ENCODE data around the gene ARID1B.

Gene ARID1B

GRCh38 chr6:157222201-157222981, 445.2 kb downstream of the ARID1B start:
- no peak for DNase-seq

GRCh38 chr6:157223021-157223430, 445.8 kb downstream of the ARID1B start:
- no peak for DNase-seq

- no peak for DNase-seq
Measured at GRCh38 chr6:157223511-157223910, 446.3 kb downstream of the ARID1B start.

- DNase-seq, result no peak
Measured at GRCh38 chr6:157224178-157224950, 447.2 kb downstream of the ARID1B start.

GRCh38 chr6:157224951-157225574, 447.9 kb downstream of the ARID1B start:
- no peak for DNase-seq

GRCh38 chr6:157225575-157225995, 448.4 kb downstream of the ARID1B start:
- no peak for DNase-seq

GRCh38 chr6:157226026-157226625, 448.9 kb downstream of the ARID1B start:
- no peak for DNase-seq

- DNase-seq, result no peak
Measured at GRCh38 chr6:157226761-157227160, 449.6 kb downstream of the ARID1B start.

- DNase-seq, result peak; percentile 84
Measured at GRCh38 chr6:157227202-157228166, 450.3 kb downstream of the ARID1B start.

- peak; percentile 99 for DNase-seq
Measured at GRCh38 chr6:157228426-157229131, 451.4 kb downstream of the ARID1B start.

- peak; percentile 98 for DNase-seq
Measured at GRCh38 chr6:157229132-157229618, 452.0 kb downstream of the ARID1B start.

GRCh38 chr6:157229713-157230112, 452.5 kb downstream of the ARID1B start:
- DNase-seq, result peak; percentile 100

GRCh38 chr6:157230910-157231309, 453.7 kb downstream of the ARID1B start:
- DNase-seq, result peak; percentile 40

GRCh38 chr6:157232161-157232895, 455.1 kb downstream of the ARID1B start:
- DNase-seq, result no peak

- DNase-seq, result no peak
Measured at GRCh38 chr6:157233156-157233555, 456.0 kb downstream of the ARID1B start.

- peak; percentile 55 for DNase-seq
Measured at GRCh38 chr6:157233686-157234085, 456.5 kb downstream of the ARID1B start.

- no peak for DNase-seq
Measured at GRCh38 chr6:157235600-157236039, 458.4 kb downstream of the ARID1B start.

GRCh38 chr6:157236040-157236725, 459.0 kb downstream of the ARID1B start:
- no peak for DNase-seq

- DNase-seq, result peak; percentile 40
Measured at GRCh38 chr6:157238346-157238745, 461.2 kb downstream of the ARID1B start.

GRCh38 chr6:157239148-157239547, 462.0 kb downstream of the ARID1B start:
- no peak for DNase-seq
